ENCODE measurements around the gene PDZD7. TPM values are rescaled to one million over a fixed set of nuclear protein-coding genes. Genes with fewer than 3 reads are reported as not detected.

Gene PDZD7
- polyA plus RNA-seq, 1 of the 3 experiments (the other 2 are of a cell fraction), result 1.9 TPM

DNA sequence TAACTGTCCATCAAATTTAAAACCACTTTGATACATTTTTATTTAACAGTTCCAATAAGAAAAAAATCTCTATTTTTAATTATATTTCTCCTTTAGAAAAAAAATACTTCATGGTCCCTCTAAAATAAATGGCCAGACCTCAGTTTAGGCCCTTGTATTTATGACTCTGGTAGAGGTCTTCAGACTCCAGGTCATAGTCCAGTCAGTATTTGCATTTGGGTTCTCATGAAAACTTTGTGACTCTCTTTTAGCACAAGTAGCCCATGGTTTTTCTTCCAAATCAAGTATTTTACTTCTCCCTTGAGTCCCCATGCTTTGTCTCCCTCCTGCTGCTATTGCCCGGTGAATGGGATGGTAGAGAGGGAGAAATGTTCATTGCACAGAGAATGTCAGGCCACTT, 67.1 kb downstream of the PDZD7 start (continued):
- TF ChIP-seq, protein P1, sequence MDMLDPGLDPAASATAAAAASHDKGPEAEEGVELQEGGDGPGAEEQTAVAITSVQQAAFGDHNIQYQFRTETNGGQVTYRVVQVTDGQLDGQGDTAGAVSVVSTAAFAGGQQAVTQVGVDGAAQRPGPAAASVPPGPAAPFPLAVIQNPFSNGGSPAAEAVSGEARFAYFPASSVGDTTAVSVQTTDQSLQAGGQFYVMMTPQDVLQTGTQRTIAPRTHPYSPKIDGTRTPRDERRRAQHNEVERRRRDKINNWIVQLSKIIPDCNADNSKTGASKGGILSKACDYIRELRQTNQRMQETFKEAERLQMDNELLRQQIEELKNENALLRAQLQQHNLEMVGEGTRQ (IDR thresholded peaks at IDR 0.05; ENCODE audit: borderline replicate concordance, low read depth, low read length), result no peak

DNA sequence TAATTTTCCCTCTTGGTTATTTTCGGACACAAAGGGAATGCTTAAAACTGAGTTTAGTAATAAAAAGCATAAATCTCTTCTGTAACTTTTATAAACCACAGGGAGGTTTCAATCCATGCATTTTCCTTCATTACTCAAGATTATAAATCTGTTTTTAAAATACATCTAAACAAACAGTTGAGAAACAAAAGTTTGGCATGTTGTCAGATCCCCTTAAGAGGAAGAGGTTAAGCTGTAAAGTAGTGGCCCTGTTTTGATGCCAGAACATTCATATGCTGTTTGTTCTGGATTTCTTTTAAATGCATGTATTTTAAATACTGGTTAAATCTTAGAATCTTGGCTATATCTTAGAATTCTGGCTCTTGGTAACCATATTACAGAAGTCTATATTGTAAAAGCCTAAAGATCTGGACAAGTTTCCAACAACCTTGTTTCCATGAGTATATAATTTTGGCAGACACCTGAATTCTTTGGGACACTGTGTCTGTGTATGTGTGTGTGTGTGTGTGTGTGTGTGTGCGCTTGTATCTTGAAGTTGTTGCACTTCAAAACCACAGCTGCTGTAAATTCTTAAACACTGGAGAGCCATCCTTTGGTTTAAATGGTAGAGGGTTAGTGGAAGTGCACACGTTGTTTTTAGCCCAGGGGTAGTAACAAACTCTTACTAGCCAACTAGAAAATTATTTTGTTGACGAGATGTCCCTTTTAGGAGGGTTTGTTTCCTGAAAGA, 68.4 kb downstream of the PDZD7 start:
- H3K36me3 ChIP-seq (replicated peaks in 1 of 2; ENCODE audit: control insufficient read depth in 1 of 2, insufficient read depth in 2 of 2, low read length in 1 of 2), result peaks cover 70 to 80% of the 10 kb centered on the region in 2 experiments
- no peaks in the 10 kb centered on the region for H3K9me2 ChIP-seq
- no peak overlapping the region for H2AFZ ChIP-seq (ENCODE audit: low read depth)
- H4K20me1 ChIP-seq (ENCODE audit: insufficient read depth), result no peaks in the 10 kb centered on the region
- TF ChIP-seq RCOR1 (IDR thresholded peaks at IDR 0.05; ENCODE audit: low read length), result no peak
- no peak for TF ChIP-seq RAD21 (IDR thresholded peaks at IDR 0.05; ENCODE audit: low read length)
- no peak for TF ChIP-seq GABPA (IDR thresholded peaks at IDR 0.05; ENCODE audit: low read depth)
- TF ChIP-seq GATA2 (CRISPR knock-in tag; IDR thresholded peaks at IDR 0.05), result no peak
- no peak for TF ChIP-seq FOXJ3 (CRISPR knock-in tag; IDR thresholded peaks at IDR 0.05)
- ChIA-PET POLR2A (no interaction called here), CTCF (interaction anchor here (1.2 to 3.8 kb wide), 2 partner anchors 52 to 443 kb away, joined by 3 to 15 read pairs; partner anchors contain the start of gene SEC31B)
- DNase-seq, result no peak
- H3K9me3 ChIP-seq, result no peaks in the 10 kb centered on the region
- peaks cover 7% of the 10 kb centered on the region for H3F3A ChIP-seq (replicated peaks; ENCODE audit: insufficient read depth)
- no peak overlapping the region for H3K9ac ChIP-seq
- H3K4me1 ChIP-seq (ENCODE audit: control insufficient read depth in 1 of 2, insufficient read depth in 2 of 2, low read depth in 1 of 2, low read length in 1 of 2), result no peaks in the 10 kb centered on the region
- H3K27ac ChIP-seq (ENCODE audit: low read depth in 2 of 2, low read length in 1 of 2), result no peak overlapping the region
- no peak overlapping the region for H3K4me2 ChIP-seq
- WGBS (ENCODE audit: low lambda C conversion rate), result 88% methylated on average over 4 of the region's 4 CpGs
- H3K27me3 ChIP-seq (ENCODE audit: insufficient read depth), result no peaks in the 10 kb centered on the region
- no peaks in the 10 kb centered on the region for H3K79me2 ChIP-seq (ENCODE audit: insufficient read depth)
- H3K4me3 ChIP-seq (ENCODE audit: low read depth in 2 of 2, low read length in 1 of 2), result no peak overlapping the region

DNA sequence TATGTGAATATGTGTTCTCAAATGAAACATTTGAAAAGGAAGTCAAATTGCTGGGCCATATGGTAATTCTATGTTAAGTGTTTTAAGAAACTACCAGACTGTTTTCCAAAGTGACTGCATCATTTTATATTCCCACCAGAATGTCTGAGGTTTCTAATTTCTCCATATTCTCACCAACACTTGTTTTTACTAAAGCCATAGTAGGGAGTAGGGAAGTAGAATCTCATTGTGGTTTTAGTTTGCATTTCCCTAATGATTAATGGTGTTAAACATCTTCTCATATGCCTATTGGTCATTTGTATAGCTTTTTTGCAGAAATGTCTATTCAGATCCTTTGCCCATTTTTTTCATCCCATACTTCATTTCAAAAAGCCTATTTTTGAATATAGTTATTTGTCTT, 70.7 kb downstream of the PDZD7 start:
- TF ChIP-seq MXI1 (IDR thresholded peaks at IDR 0.05; ENCODE audit: low read depth, low read length), result no peak
- no peak for TF ChIP-seq POLR2AphosphoS5 (IDR thresholded peaks at IDR 0.05; ENCODE audit: low read depth, low read length)
- TF ChIP-seq TEAD4 (IDR thresholded peaks at IDR 0.05; ENCODE audit: borderline replicate concordance, insufficient read depth), result no peak
- no peak for TF ChIP-seq GABPA (IDR thresholded peaks at IDR 0.05; ENCODE audit: low read depth)
- TF ChIP-seq ELF1 (IDR thresholded peaks at IDR 0.05), result no peak
- TF ChIP-seq, protein P2, sequence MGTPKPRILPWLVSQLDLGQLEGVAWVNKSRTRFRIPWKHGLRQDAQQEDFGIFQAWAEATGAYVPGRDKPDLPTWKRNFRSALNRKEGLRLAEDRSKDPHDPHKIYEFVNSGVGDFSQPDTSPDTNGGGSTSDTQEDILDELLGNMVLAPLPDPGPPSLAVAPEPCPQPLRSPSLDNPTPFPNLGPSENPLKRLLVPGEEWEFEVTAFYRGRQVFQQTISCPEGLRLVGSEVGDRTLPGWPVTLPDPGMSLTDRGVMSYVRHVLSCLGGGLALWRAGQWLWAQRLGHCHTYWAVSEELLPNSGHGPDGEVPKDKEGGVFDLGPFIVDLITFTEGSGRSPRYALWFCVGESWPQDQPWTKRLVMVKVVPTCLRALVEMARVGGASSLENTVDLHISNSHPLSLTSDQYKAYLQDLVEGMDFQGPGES (IDR thresholded peaks at IDR 0.05; ENCODE audit: low read depth, low read length), result no peak
- no peak for TF ChIP-seq YY1 (IDR thresholded peaks at IDR 0.05; ENCODE audit: low read depth)
- no peak for TF ChIP-seq EP300 (IDR thresholded peaks at IDR 0.05; ENCODE audit: borderline replicate concordance in 1 of 2, low read depth in 1 of 2, low read length in 1 of 2)
- TF ChIP-seq RFX5 (IDR thresholded peaks at IDR 0.05; ENCODE audit: low read length), result no peak
- TF ChIP-seq FOSL2 (IDR thresholded peaks at IDR 0.05; ENCODE audit: borderline replicate concordance, low read depth), result no peak
- TF ChIP-seq NFIC (IDR thresholded peaks at IDR 0.05; ENCODE audit: borderline replicate concordance), result no peak
- TF ChIP-seq, protein P1 (IDR thresholded peaks at IDR 0.05; ENCODE audit: borderline replicate concordance, low read depth, low read length), result no peak
- TF ChIP-seq SIN3A (IDR thresholded peaks at IDR 0.05; ENCODE audit: borderline replicate concordance, low read depth, low read length), result no peak
- no peak overlapping the region for H3K4me3 ChIP-seq (ENCODE audit: low read depth in 2 of 2, low read length in 1 of 2)
- no peaks in the 10 kb centered on the region for H3K79me2 ChIP-seq (ENCODE audit: insufficient read depth)
- H3K4me2 ChIP-seq, result no peak overlapping the region
- H3K9me3 ChIP-seq, result no peaks in the 10 kb centered on the region
- no peak for DNase-seq
- H3K9ac ChIP-seq, result no peak overlapping the region
- no peak overlapping the region for H3K27ac ChIP-seq (ENCODE audit: low read depth in 2 of 2, low read length in 1 of 2)
- H3K36me3 ChIP-seq (replicated peaks in 1 of 2; ENCODE audit: control insufficient read depth in 1 of 2, insufficient read depth in 2 of 2, low read length in 1 of 2), result peaks cover 67 to 72% of the 10 kb centered on the region in 2 experiments
- CTCF ChIA-PET, result no interaction called here
- H3K27me3 ChIP-seq (ENCODE audit: insufficient read depth), result no peaks in the 10 kb centered on the region
- H3K4me1 ChIP-seq (ENCODE audit: control insufficient read depth in 1 of 2, insufficient read depth in 2 of 2, low read depth in 1 of 2, low read length in 1 of 2), result no peaks in the 10 kb centered on the region
- H2AFZ ChIP-seq (ENCODE audit: low read depth), result no peak overlapping the region
- no peaks in the 10 kb centered on the region for H4K20me1 ChIP-seq (ENCODE audit: insufficient read depth)
- POLR2A ChIA-PET, result no interaction called here
- H3K9me2 ChIP-seq, result no peaks in the 10 kb centered on the region
- peaks cover 7% of the 10 kb centered on the region for H3F3A ChIP-seq (replicated peaks; ENCODE audit: insufficient read depth)
